ENCODE measurements around the gene ANGEL2.

GRCh38 chr1:212945463-212946160 lies 70.1 kb downstream of the ANGEL2 start:
- no peak for TF ChIP-seq POLR2A (IDR thresholded peaks at IDR 0.05; ENCODE audit: low read length)
- TF ChIP-seq GATA1 (IDR thresholded peaks at IDR 0.05; ENCODE audit: low read depth, low read length): no peak
